HEK293T (cell line): ENCODE results near the gene DUSP5.

Experiments
- CTCF ChIA-PET: fragments of 350-600 bp; formaldehyde crosslinking; extraction: SDS; loops from one replicate; lab custom pipeline; 2021; ENCODE audit warnings: antibody characterized with exemption, inconsistent platforms; lab: Yijun Ruan, JAX
- POLR2A ChIA-PET: fragments of 350-600 bp; formaldehyde crosslinking; extraction: SDS; loops from one replicate; lab custom pipeline; 2020; ENCODE audit warnings: antibody characterized with exemption, inconsistent platforms; lab: Yijun Ruan, JAX
- DNase-seq: peaks from one replicate; pipeline ENCODE4 v3.0.0; 2012; ENCODE audit warnings: mixed read lengths; ENCODE audit errors: extremely low spot score
- ARNT ChIP-seq: fragments of 450-650 bp; IDR thresholded peaks from 2 replicates; pipeline ENCODE4 v1.6.1; 2017; ENCODE audit warnings: mild to moderate bottlenecking
- BHLHE40 ChIP-seq: fragments of 450-650 bp; IDR thresholded peaks from 2 replicates; pipeline ENCODE4 v1.6.1; 2016; ENCODE audit warnings: mild to moderate bottlenecking, moderate library complexity, borderline replicate concordance
- CTBP1 ChIP-seq: fragments of 450-650 bp; IDR thresholded peaks from 2 replicates; pipeline ENCODE4 v1.6.1; 2016; ENCODE audit warnings: borderline replicate concordance
- ELF4 ChIP-seq: fragments of 450-650 bp; IDR thresholded peaks from 2 replicates; pipeline ENCODE4 v1.6.1; 2017; ENCODE audit warnings: antibody characterized with exemption
- FOXA1 ChIP-seq: fragments of 450-650 bp; IDR thresholded peaks from 2 replicates; pipeline ENCODE4 v1.6.1; 2016; ENCODE audit warnings: mild to moderate bottlenecking
- FOXK2 ChIP-seq: fragments of 450-650 bp; IDR thresholded peaks from 2 replicates; pipeline ENCODE4 v1.6.1; 2016; ENCODE audit warnings: mild to moderate bottlenecking
- FOXM1 ChIP-seq: fragments of 450-650 bp; IDR thresholded peaks from 2 replicates; pipeline ENCODE4 v1.6.1; 2017; ENCODE audit warnings: mild to moderate bottlenecking, borderline replicate concordance
- HDGF ChIP-seq: fragments of 450-650 bp; IDR thresholded peaks from 2 replicates; pipeline ENCODE4 v1.6.1; 2017; ENCODE audit warnings: antibody characterized with exemption, borderline replicate concordance
- L3MBTL2 ChIP-seq: fragments of 450-650 bp; conservative IDR thresholded peaks from 2 replicates; pipeline ENCODE4 v1.6.1; 2016; ENCODE audit warnings: mild to moderate bottlenecking
- LEF1 ChIP-seq: fragments of 450-650 bp; IDR thresholded peaks from 2 replicates; pipeline ENCODE4 v1.6.1; 2017; ENCODE audit warnings: mild to moderate bottlenecking, borderline replicate concordance
- NFRKB ChIP-seq: fragments of 450-650 bp; IDR thresholded peaks from 2 replicates; pipeline ENCODE4 v1.6.1; 2016; ENCODE audit warnings: mild to moderate bottlenecking, moderate library complexity
- PKNOX1 ChIP-seq: fragments of 450-650 bp; IDR thresholded peaks from 2 replicates; pipeline ENCODE4 v1.6.1; 2016
- SP1 ChIP-seq: fragments of 450-650 bp; IDR thresholded peaks from 2 replicates; pipeline ENCODE4 v1.6.1; 2017
- SUZ12 ChIP-seq: fragments of 450-650 bp; IDR thresholded peaks from 2 replicates; pipeline ENCODE4 v1.6.1; 2016; ENCODE audit warnings: mild to moderate bottlenecking
- TARDBP ChIP-seq: fragments of 450-650 bp; IDR thresholded peaks from 2 replicates; pipeline ENCODE4 v1.6.1; 2016
- ZNF384 ChIP-seq: fragments of 450-650 bp; IDR thresholded peaks from 2 replicates; pipeline ENCODE4 v1.6.1; 2016

DUSP5 gene

GRCh38 chr10:110544958-110545537 lies 47.3 kb downstream of the DUSP5 start:
- DNase-seq, result no peak
- POLR2A ChIA-PET, result interaction anchor here (1.0 to 1.3 kb wide), 3 partner anchors 44 to 235 kb away, joined by 3 read pairs; no protein-coding TSS in a partner anchor
- TF ChIP-seq SUZ12, result no peak
- TF ChIP-seq L3MBTL2, result no peak
- TF ChIP-seq FOXK2, result no peak
- no peak for TF ChIP-seq ZNF384
- TF ChIP-seq FOXM1, result no peak
- TF ChIP-seq PKNOX1, result no peak
- TF ChIP-seq ARNT, result no peak
- CTCF ChIA-PET, result interaction anchor here (2.1 to 2.4 kb wide), 2 partner anchors 156 to 191 kb away, joined by 7 to 17 read pairs; no protein-coding TSS in a partner anchor

- no peak for DNase-seq
- POLR2A ChIA-PET, result interaction anchor here (1.2 kb wide), 1 partner anchor 241 kb away, joined by 4 read pairs; the partner anchor contains the start of gene SMNDC1
- CTCF ChIA-PET, result interaction anchor here (0.6 to 2.4 kb wide), 7 partner anchors 157 to 239 kb away, joined by 3 to 17 read pairs (median 4); no protein-coding TSS in a partner anchor
- TF ChIP-seq ELF4 (no peak), LEF1 (no peak), SP1 (no peak), BHLHE40 (no peak), FOXM1 (no peak), ARNT (no peak), TARDBP (no peak), ZNF384 (no peak), NFRKB (no peak), HDGF (no peak), SUZ12 (no peak), FOXA1 (no peak), CTBP1 (no peak), FOXK2 (no peak)
These were observed 48.4 kb downstream of the DUSP5 start for GRCh38 chr10:110546077-110546476.

- TF ChIP-seq ARNT (no peak), CTBP1 (no peak), NFRKB (no peak), BHLHE40 (no peak), SUZ12 (no peak), ZNF384 (no peak), L3MBTL2 (no peak), FOXK2 (no peak)
- ChIA-PET CTCF (interaction anchor here (0.6 to 2.4 kb wide), 18 partner anchors 11 to 571 kb away, joined by 3 to 17 read pairs (median 4); no protein-coding TSS in a partner anchor), POLR2A (interaction anchor here (1.2 kb wide), 1 partner anchor 242 kb away, joined by 4 read pairs; the partner anchor contains the start of gene SMNDC1)
- no peak for DNase-seq
These were observed 48.9 kb downstream of the DUSP5 start for GRCh38 chr10:110546499-110547110.

GRCh38 chr10:110547139-110547761 lies 49.5 kb downstream of the DUSP5 start:
- ChIA-PET CTCF (interaction anchor here (0.6 to 2.4 kb wide), 16 partner anchors 11 to 570 kb away, joined by 3 to 17 read pairs (median 4); no protein-coding TSS in a partner anchor), POLR2A (interaction anchor here (0.6 to 2.3 kb wide), 3 partner anchors 20 to 243 kb away, joined by 3 to 6 read pairs (median 4); partner anchors contain the start of gene SMNDC1)
- DNase-seq, result peak; percentile 76
- no peak for TF ChIP-seq SP1
- peak; percentile 56; the same call in 1 of the 2 replicates for TF ChIP-seq ZNF384
- no peak for TF ChIP-seq L3MBTL2

GRCh38 chr10:110548002-110548401 lies 50.3 kb downstream of the DUSP5 start:
- no peak for DNase-seq
- ChIA-PET CTCF (interaction anchor here (0.7 to 1.7 kb wide), 5 partner anchors 10 to 237 kb away, joined by 3 to 7 read pairs (median 4); no protein-coding TSS in a partner anchor), POLR2A (interaction anchor here (0.6 to 2.3 kb wide), 2 partner anchors 19 to 243 kb away, joined by 3 to 6 read pairs; partner anchors contain the start of gene SMNDC1)
- no peak for TF ChIP-seq LEF1
- no peak for TF ChIP-seq ARNT
- TF ChIP-seq ELF4, result no peak
- no peak for TF ChIP-seq SUZ12
- TF ChIP-seq L3MBTL2, result no peak
- no peak for TF ChIP-seq SP1
- TF ChIP-seq FOXM1, result no peak
- TF ChIP-seq PKNOX1, result no peak
- no peak for TF ChIP-seq BHLHE40
- TF ChIP-seq CTBP1, result no peak
- no peak for TF ChIP-seq ZNF384
- no peak for TF ChIP-seq HDGF
- TF ChIP-seq NFRKB, result no peak
- TF ChIP-seq FOXA1, result no peak
- no peak for TF ChIP-seq FOXK2
- TF ChIP-seq TARDBP, result no peak

- DNase-seq, result no peak
- ChIA-PET POLR2A (interaction anchor here (2.3 kb wide), 1 partner anchor 244 kb away, joined by 6 read pairs; the partner anchor contains the start of gene SMNDC1), CTCF (no interaction called here)
- TF ChIP-seq BHLHE40, result no peak
- TF ChIP-seq FOXM1, result no peak
- no peak for TF ChIP-seq CTBP1
- TF ChIP-seq ELF4, result no peak
- no peak for TF ChIP-seq FOXA1
- no peak for TF ChIP-seq LEF1
These were observed 51.5 kb downstream of the DUSP5 start for GRCh38 chr10:110549211-110549610.
